Prostate gland (tissue), 2 donors: ENCODE data around the gene SUPV3L1. TPM values are rescaled to one million over a fixed set of nuclear protein-coding genes. Genes with fewer than 3 reads are reported as not detected.

Source experiments
- DNase-seq: peaks from one replicate; pipeline ENCODE4 v3.0.0-alpha.2; 2019; ENCODE audit warnings: low spot score
- H3K27ac ChIP-seq, 2 donors: fragments of 200-600 bp; sonication (generic); 2 replicates each; pipeline ENCODE4 v1.5.1; 2017 to 2019
- H3K27me3 ChIP-seq: fragments of 200-600 bp; sonication (generic); replicated peaks from 2 replicates; pipeline ENCODE4 v1.5.1; 2019; ENCODE audit not compliant: insufficient read depth
- H3K36me3 ChIP-seq, 2 donors: fragments of 200-600 bp; sonication (generic); 1 replicate in 1 of 2; 2 replicates in 1 of 2; pipeline versions ENCODE4 v1.5.1 to v1.8.1; 2017 to 2019
- H3K4me1 ChIP-seq: fragments of 200-600 bp; sonication (generic); replicated peaks from 2 replicates; pipeline ENCODE4 v1.5.1; 2019
- H3K4me3 ChIP-seq, 2 donors: fragments of 200-600 bp; sonication (generic); 2 replicates each; pipeline ENCODE4 v1.5.1; 2017 to 2019
- H3K9me3 ChIP-seq: fragments of 200-600 bp; sonication (generic); 2 replicates; pipeline ENCODE4 v1.5.1; 2017
- POLR2A ChIP-seq: fragments of 450-650 bp; IDR thresholded peaks from one replicate; pipeline ENCODE4 v1.6.1; 2016; ENCODE audit warnings: antibody characterized with exemption, mild to moderate bottlenecking
- POLR2AphosphoS5 ChIP-seq: sonication (generic); formaldehyde crosslinking; IDR thresholded peaks from one replicate; pipeline ENCODE4 v1.6.1; 2017; ENCODE audit warnings: antibody characterized with exemption
- WGBS: methylation state at CpG from one replicate; pipeline ENCODE4 v1.1.5; 2018; 5-methylcytosine and 5-hydroxymethylcytosine counted together
- intact Hi-C: fragments of 100-400 bp; cut with DNase I; formaldehyde crosslinking; loops from one replicate; pipeline ENCODE4 v1.14.2; 2022
- total RNA-seq, 2 donors: library from RNA; depleted of rRNA; stranded (reverse); fragments of >200 nt; gene quantifications; one replicate each; pipeline ENCODE4 v1.1.0, GENCODE V29; 2016
- TF ChIP-seq, protein P1 (sequence below), 4 experiments: fragments of 200-600 bp in 2 of 4; fragments of 450-650 bp in 2 of 4; sonication (generic) in 2 of 4; IDR thresholded peaks; 1 replicate in 3 of 4; 2 replicates in 1 of 4; pipeline ENCODE4 v1.5.1; 2016 to 2019; ENCODE audit warnings: antibody characterized with exemption in 4 of 4, mild to moderate bottlenecking in 2 of 4, moderate library complexity in 2 of 4

The SUPV3L1 gene
- total RNA-seq, 2 donors from 2014 or later, result 18.5 to 37.0 TPM

DNA sequence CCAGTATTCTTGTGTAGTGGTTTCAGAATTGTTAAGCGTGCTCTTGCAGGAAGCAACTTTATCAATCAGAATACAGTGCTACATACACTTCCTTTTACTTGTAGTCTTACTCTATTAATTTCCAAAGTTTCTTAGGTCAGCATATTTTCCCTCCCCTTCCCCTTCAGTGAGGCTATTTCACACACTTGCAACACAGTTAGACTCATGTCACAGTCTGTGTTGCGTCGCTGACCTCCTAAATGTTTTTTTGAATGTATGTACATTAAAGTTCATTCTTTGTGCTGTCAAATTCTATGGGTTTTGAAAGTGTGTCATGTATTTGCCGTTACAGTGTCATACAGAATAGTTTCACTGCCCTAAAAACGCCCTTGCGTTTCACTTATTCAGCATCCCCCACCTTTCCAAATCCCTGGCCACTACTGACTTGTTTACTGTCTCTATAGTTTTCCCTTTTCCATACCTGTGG, 34.7 kb downstream of the SUPV3L1 start:
- Histone ChIP-seq H3K36me3 (no peaks in the 10 kb centered on the region), H3K9me3 (no peaks in the 10 kb centered on the region), H3K4me3 (no peak overlapping the region), H3K4me1 (no peaks in the 10 kb centered on the region), H3K27ac (no peak overlapping the region), H3K27me3 (no peaks in the 10 kb centered on the region)
- TF ChIP-seq POLR2AphosphoS5 (no peak), POLR2A (no peak)
- TF ChIP-seq, protein P1, sequence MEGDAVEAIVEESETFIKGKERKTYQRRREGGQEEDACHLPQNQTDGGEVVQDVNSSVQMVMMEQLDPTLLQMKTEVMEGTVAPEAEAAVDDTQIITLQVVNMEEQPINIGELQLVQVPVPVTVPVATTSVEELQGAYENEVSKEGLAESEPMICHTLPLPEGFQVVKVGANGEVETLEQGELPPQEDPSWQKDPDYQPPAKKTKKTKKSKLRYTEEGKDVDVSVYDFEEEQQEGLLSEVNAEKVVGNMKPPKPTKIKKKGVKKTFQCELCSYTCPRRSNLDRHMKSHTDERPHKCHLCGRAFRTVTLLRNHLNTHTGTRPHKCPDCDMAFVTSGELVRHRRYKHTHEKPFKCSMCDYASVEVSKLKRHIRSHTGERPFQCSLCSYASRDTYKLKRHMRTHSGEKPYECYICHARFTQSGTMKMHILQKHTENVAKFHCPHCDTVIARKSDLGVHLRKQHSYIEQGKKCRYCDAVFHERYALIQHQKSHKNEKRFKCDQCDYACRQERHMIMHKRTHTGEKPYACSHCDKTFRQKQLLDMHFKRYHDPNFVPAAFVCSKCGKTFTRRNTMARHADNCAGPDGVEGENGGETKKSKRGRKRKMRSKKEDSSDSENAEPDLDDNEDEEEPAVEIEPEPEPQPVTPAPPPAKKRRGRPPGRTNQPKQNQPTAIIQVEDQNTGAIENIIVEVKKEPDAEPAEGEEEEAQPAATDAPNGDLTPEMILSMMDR (IDR thresholded peaks at IDR 0.05), result no peak
- WGBS, result 92% methylated on average over 6 of the region's 6 CpGs
- intact Hi-C loops, result no loop called here
- no peak for DNase-seq

DNA sequence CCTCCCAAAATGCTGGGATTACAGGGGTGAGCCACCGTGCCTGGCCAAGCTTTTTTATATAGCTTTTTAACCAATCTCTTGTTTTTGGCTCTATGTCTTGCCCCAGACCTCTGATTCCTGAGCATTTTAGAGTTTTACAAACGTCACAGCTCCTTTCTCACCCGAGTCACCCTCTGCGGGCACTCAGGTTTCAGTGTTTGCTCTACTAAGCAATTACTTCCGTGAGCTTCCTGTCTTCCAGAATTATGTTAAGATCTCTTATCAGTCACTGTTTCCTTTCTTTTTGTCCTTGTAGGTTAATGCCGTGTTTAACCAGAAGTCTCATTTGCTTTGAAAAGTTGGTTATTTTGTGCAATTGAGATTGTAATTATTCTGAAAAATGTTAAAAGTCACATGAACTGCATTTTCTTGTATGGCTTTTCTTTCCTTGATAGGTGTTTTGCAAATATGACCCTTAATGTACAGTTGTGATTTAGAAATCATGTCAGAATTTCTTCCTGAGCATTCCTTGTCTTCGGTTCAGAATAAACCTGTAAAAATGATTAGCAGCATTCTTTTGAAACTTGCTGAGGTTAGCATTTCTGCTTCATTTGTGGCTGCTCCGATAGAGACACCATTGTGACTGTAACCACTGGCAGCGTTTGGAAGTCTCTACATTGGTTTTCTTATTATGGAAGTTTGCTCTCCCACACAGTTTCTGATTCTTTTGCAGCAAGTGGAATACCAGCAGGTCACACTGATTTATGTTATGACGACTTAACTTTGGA, 35.6 kb downstream of the SUPV3L1 start:
- Histone ChIP-seq H3K9me3 (no peaks in the 10 kb centered on the region), H3K36me3 (no peaks in the 10 kb centered on the region), H3K4me3 (no peak overlapping the region), H3K4me1 (no peaks in the 10 kb centered on the region), H3K27me3 (no peaks in the 10 kb centered on the region), H3K27ac (no peak overlapping the region)
- intact Hi-C loops, result no loop called here
- TF ChIP-seq POLR2AphosphoS5, result no peak
- no peak for TF ChIP-seq POLR2A
- TF ChIP-seq, protein P1 (IDR thresholded peaks at IDR 0.05), result no peak
- no peak for DNase-seq
- 13% methylated on average over 10 of the region's 10 CpGs for WGBS

DNA sequence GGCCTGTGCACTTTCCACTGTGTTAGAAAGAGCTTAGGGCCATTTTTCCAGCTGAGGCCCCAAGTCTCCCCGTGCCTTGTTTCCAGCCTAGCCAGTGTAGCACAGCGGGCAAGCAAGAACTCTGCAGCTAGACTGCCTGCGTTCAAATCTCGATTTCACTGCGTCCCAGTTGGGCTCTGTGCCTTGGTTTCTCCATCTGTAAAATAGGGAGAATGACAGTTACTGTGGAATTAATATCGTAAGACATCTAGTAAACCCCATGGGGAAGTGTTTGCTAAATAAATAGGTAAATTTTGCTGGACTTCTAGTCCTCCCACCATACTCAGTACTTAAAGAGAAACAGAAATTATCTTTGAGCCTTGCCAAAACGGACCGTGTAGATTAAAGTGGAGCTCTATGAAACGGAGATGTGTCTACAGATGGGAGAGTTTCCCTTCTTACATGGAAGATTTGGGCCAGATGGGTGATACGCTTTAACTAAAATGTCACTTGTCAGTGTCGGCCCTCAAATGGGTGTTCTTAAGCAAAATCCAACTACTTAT, 36.6 kb downstream of the SUPV3L1 start:
- H3K4me3 ChIP-seq, result no peak overlapping the region
- no peaks in the 10 kb centered on the region for H3K4me1 ChIP-seq
- no peaks in the 10 kb centered on the region for H3K9me3 ChIP-seq
- no peak for DNase-seq
- TF ChIP-seq POLR2AphosphoS5 (no peak), POLR2A (no peak)
- TF ChIP-seq, protein P1 (IDR thresholded peaks at IDR 0.05), result no peak
- 91% methylated on average over 11 of the region's 11 CpGs for WGBS
- no peak overlapping the region for H3K27ac ChIP-seq
- no peaks in the 10 kb centered on the region for H3K27me3 ChIP-seq
- no peaks in the 10 kb centered on the region for H3K36me3 ChIP-seq
- intact Hi-C loops, result no loop called here

DNA sequence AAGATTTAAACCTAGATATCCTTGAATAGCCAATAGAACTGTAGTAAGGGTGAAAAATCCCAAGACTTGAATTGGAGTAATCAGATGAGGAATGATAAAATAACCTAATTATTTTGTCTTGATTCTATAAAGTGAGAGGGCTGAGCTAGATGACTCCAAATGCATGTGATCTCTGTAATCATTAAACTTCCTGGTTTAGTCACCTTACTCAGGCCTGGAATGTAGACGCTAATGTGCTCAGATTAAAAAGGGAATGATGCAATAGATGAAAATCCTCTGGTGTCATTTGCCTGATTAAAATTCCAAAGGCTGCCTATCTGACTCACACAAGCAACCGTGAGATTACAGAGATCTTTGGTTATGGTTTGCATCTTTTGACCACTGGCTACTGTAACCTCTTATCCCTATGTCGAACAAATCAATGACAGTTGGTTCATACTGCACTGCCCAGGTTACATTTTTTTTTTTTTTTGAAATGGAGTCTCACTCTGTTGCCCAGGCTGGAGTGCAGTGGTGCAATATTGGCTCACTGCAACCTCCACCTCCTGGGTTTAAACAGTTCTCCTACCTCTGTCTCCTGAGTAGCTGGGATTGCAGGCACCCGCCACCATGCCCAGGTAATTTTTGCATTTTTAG, 37.2 kb downstream of the SUPV3L1 start:
- 88% methylated on average over 4 of the region's 4 CpGs for WGBS
- no peaks in the 10 kb centered on the region for H3K27me3 ChIP-seq
- no peaks in the 10 kb centered on the region for H3K36me3 ChIP-seq
- H3K4me3 ChIP-seq, result no peak overlapping the region
- no peaks in the 10 kb centered on the region for H3K4me1 ChIP-seq
- no peak for DNase-seq
- intact Hi-C loops, result no loop called here
- H3K9me3 ChIP-seq, result no peaks in the 10 kb centered on the region
- TF ChIP-seq, protein P1 (IDR thresholded peaks at IDR 0.05), result no peak
- TF ChIP-seq POLR2AphosphoS5 (no peak), POLR2A (no peak)
- no peak overlapping the region for H3K27ac ChIP-seq
